Left lung (tissue), 10 donors: ENCODE data around the gene MFSD1. TPM values are rescaled to one million over a fixed set of nuclear protein-coding genes. Genes with fewer than 3 reads are reported as not detected.

Experiments used
- ATAC-seq: fragments of 200-7000 bp; cut with Tn5 transposase; one replicate; pipeline ENCODE4 v1.9.1; 2020; ENCODE audit warnings: moderate library complexity
- DNase-seq, 4 donors: peaks; one replicate each; pipeline ENCODE4 v3.0.0-alpha.2; 2013 to 2020
- H3K27ac ChIP-seq, 2 donors: fragments of 200-600 bp; sonication (generic) in 1 of 2; one replicate each; pipeline versions ENCODE4 v1.5.0 to v1.8.0; 2020 to 2021
- H3K27me3 ChIP-seq, 2 donors: fragments of 200-600 bp; sonication (generic) in 1 of 2; one replicate each; pipeline versions ENCODE4 v1.5.0 to v1.8.0; 2020 to 2021
- H3K36me3 ChIP-seq, 2 donors: fragments of 200-600 bp; sonication (generic) in 1 of 2; one replicate each; pipeline versions ENCODE4 v1.5.0 to v1.8.0; 2020 to 2021
- H3K4me1 ChIP-seq, 2 donors: fragments of 200-600 bp; one replicate each; pipeline ENCODE4 v1.8.0; 2021
- H3K4me3 ChIP-seq, 2 donors: fragments of 200-600 bp; sonication (generic) in 1 of 2; one replicate each; pipeline versions ENCODE4 v1.5.0 to v1.8.0; 2020 to 2021; ENCODE audit warnings: mild to moderate bottlenecking in 1 of 2
- H3K9me3 ChIP-seq, 2 donors: fragments of 200-600 bp; sonication (generic) in 1 of 2; one replicate each; pipeline versions ENCODE4 v1.5.0 to v1.8.0; 2020 to 2021
- intact Hi-C, 2 donors: fragments of 100-400 bp; cut with DNase I; formaldehyde crosslinking; loops; one replicate each; pipeline versions ENCODE4 v1.11.2 to v1.14.2; 2022
- polyA plus RNA-seq, 6 donors: library from polyadenylated mRNA; unstranded; fragments of 120-200 nt; gene quantifications; one replicate each; pipeline ENCODE4 v1.2.1, GENCODE V29; 2013; ENCODE audit not compliant: insufficient read length in 6 of 6
- total RNA-seq, 2 donors: library from RNA; stranded (reverse); fragmentation: NEBNext Ultra II Directional; extraction: Animal tissue kit (Norgen Biotek cat#: 25700); gene quantifications; one replicate each; pipeline ENCODE4 v1.2.1, GENCODE V29; 2021
- TF ChIP-seq, protein P1 (sequence below), 2 donors: fragments of 200-600 bp; sonication (generic) in 1 of 2; IDR thresholded peaks; one replicate each; pipeline versions ENCODE4 v1.5.0 to v1.8.0; 2021; ENCODE audit warnings: antibody characterized with exemption in 2 of 2
- donor health status: DM: no; HTN: yes; CAD: no.
- donor health status: DM: no; HTN: no; CAD: no.

Gene MFSD1
- total and polyA plus RNA-seq, 8 donors, result 48.6 to 134 (median 53.1) TPM

DNA sequence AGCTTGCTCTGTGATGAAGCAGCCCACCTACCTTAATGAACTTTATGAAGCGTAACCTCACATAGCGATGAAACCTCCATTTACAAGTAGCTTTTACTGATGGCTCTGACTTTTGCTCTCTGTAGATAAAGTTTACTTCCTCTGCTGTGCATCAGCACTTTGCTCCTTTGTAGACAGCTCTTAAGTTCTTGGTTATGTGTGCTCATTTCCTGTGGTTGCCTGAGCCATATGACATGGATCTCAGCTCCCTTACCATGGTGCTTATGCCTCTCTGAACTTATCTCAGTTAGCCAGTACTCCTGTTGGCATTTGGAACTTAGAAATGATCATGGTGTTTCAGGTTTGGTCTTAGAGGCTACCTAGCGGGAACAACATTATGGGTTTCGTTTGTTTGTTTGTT lies 7.8 kb downstream of the MFSD1 start:
- peak overlapping the region; percentile 34 to 85 for H3K27ac ChIP-seq
- intact Hi-C loops, result no loop called here
- H3K4me1 ChIP-seq, result peaks cover 0 to 75% of the 10 kb centered on the region in 2 donors
- peaks cover 0 to 94% of the 10 kb centered on the region in 2 donors for H3K36me3 ChIP-seq
- H3K9me3 ChIP-seq, result no peaks in the 10 kb centered on the region
- no peak overlapping the region for H3K4me3 ChIP-seq
- TF ChIP-seq, protein P1, sequence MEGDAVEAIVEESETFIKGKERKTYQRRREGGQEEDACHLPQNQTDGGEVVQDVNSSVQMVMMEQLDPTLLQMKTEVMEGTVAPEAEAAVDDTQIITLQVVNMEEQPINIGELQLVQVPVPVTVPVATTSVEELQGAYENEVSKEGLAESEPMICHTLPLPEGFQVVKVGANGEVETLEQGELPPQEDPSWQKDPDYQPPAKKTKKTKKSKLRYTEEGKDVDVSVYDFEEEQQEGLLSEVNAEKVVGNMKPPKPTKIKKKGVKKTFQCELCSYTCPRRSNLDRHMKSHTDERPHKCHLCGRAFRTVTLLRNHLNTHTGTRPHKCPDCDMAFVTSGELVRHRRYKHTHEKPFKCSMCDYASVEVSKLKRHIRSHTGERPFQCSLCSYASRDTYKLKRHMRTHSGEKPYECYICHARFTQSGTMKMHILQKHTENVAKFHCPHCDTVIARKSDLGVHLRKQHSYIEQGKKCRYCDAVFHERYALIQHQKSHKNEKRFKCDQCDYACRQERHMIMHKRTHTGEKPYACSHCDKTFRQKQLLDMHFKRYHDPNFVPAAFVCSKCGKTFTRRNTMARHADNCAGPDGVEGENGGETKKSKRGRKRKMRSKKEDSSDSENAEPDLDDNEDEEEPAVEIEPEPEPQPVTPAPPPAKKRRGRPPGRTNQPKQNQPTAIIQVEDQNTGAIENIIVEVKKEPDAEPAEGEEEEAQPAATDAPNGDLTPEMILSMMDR (IDR thresholded peaks at IDR 0.05), result no peak
- DNase-seq (no peak), ATAC-seq (peak; percentile 77)
- H3K27me3 ChIP-seq, result no peaks in the 10 kb centered on the region

DNA sequence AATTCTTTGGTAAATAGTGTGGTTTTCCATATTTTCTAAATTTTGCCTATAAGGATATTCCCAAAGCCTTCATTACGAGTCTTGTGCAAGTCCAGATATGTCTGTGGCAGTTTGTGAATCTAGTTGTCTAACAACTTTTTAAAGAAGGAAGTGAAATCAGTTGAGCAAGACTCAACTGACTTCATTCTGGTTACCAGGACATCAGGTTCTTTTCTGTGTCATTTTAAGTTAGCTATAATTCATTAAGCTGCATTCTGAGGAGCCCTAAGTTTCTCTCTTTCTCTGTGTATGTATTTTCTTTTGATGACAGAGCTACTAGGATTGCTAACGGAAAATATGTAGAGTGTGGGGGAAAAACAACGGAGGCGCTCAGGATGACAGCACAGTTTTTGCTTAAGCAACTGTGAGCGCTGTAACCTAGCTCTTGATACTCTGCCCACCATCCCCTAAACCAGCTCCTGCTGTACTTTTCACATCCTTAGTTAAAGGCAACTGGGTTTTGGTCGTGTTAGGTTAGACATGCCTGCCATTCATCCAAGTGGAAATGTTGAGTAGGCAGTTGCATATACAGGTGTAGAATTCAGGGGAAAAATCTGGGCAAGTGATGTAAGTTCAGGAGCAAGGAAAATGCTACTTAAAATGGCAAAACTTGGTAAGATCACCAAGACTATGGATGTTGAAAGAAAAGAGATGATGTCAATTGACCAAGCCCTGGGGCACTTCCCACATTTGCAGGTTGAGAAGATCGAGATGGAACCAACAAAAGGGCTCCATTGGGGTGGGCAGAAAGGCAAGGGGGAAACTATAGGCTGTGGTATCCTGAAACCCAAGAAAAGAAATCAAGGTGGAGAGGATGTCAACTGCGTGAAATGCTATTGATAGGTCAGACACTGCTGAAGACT lies 9.2 kb downstream of the MFSD1 start:
- peak overlapping the region; percentile 2 to 85 for H3K27ac ChIP-seq
- H3K36me3 ChIP-seq, result peaks cover 0 to 89% of the 10 kb centered on the region in 2 donors

DNA sequence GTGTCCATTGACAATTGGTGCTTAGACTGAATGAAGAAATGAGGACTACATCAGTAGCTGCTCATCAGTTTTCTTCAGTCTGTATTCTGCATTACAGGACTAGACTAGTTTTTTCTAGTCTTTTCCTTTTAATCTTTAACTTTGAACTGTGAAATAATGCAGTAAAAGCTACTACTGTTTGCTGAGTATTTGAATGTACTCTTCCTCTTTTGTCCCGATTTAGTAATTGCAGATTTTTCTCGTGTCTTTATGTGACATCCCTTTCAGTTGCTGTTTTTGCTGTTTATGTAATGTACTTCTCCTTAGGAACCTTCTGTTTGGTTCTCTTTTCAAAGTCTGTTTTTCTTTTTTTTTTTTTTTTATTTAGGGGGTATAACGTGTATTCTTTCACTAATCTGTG lies 17.4 kb downstream of the MFSD1 start:
- intact Hi-C loops, result no loop called here
- no peak overlapping the region for H3K4me3 ChIP-seq
- ATAC-seq (peak; percentile 32), DNase-seq (no peak)
- H3K27ac ChIP-seq, result peak overlapping the region; percentile 28 to 68
- H3K36me3 ChIP-seq, result peaks cover 0 to 77% of the 10 kb centered on the region in 2 donors
- H3K4me1 ChIP-seq, result peaks cover 0 to 7% of the 10 kb centered on the region in 2 donors
- TF ChIP-seq, protein P1 (IDR thresholded peaks at IDR 0.05), result no peak
- no peaks in the 10 kb centered on the region for H3K27me3 ChIP-seq
- H3K9me3 ChIP-seq, result no peaks in the 10 kb centered on the region

More for the DNA sequence above, 9.2 kb downstream of the MFSD1 start:
- Histone ChIP-seq H3K27me3 (no peaks in the 10 kb centered on the region), H3K4me3 (no peak overlapping the region), H3K9me3 (no peaks in the 10 kb centered on the region), H3K4me1 (peaks cover 0 to 62% of the 10 kb centered on the region in 2 donors)
- ATAC-seq (peak; percentile 44), DNase-seq (no peak)
- TF ChIP-seq, protein P1 (IDR thresholded peaks at IDR 0.05), result no peak
- intact Hi-C loops, result no loop called here

DNA sequence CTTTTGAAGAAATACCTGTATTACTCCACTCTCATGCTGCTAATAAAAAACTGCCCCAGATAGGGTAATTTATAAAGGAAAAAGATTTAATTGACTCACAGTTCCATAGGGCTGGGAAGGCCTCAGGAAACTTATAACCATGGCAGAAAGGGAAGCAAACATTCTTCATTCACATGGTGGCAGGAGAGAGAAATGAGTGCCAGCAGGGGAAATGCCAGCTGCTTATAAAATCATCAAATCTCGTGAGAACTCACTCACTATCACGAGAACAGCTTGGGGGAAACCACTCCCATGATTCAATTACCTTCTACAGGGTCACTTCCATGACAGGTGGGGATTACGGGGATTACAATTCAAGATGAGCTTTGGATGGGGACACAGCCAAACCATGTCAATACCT lies 18.7 kb downstream of the MFSD1 start:
- no peak overlapping the region for H3K27ac ChIP-seq
- TF ChIP-seq, protein P1 (IDR thresholded peaks at IDR 0.05), result no peak
- intact Hi-C loops, result no loop called here
- ATAC-seq (no peak), DNase-seq (no peak)
- H3K36me3 ChIP-seq, result peaks cover 0 to 77% of the 10 kb centered on the region in 2 donors
- H3K27me3 ChIP-seq, result no peaks in the 10 kb centered on the region
- no peaks in the 10 kb centered on the region for H3K9me3 ChIP-seq
- H3K4me1 ChIP-seq, result peaks cover 0 to 7% of the 10 kb centered on the region in 2 donors
- H3K4me3 ChIP-seq, result no peak overlapping the region

DNA sequence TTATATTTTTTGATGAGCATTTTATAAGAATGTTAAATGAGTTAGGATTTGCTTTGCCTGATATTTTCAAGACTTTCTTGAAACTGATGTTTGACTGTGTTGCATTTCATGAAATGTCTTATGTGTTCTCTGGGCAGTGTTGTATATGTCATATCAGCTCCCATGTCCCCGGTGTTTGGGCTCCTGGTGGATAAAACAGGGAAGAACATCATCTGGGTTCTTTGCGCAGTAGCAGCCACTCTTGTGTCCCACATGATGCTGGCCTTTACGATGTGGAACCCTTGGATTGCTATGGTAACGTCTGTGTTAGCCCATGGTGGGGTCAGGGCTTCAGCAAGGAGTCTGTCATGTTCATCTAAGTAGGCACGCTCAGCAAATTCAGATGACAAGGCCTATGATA lies 20.0 kb downstream of the MFSD1 start:
- peaks cover 0 to 90% of the 10 kb centered on the region in 2 donors for H3K36me3 ChIP-seq
- intact Hi-C loops, result no loop called here
- H3K4me3 ChIP-seq, result no peak overlapping the region
- ATAC-seq (no peak), DNase-seq (no peak)
- peaks cover 0 to 7% of the 10 kb centered on the region in 2 donors for H3K4me1 ChIP-seq
- TF ChIP-seq, protein P1 (IDR thresholded peaks at IDR 0.05), result no peak
- no peaks in the 10 kb centered on the region for H3K9me3 ChIP-seq
- no peaks in the 10 kb centered on the region for H3K27me3 ChIP-seq
- H3K27ac ChIP-seq, result no peak overlapping the region
